RWPE2 (cell line): ENCODE results near the gene PYDC2.

Experiments used
- ATAC-seq: fragments of 200-7000 bp; cut with Tn5 transposase; 3 replicates; pipeline ENCODE4 v1.9.1; 2021; ENCODE audit warnings: low read depth
- DNase-seq: peaks from one replicate; pipeline ENCODE4 v3.0.0-alpha.2; 2020; ENCODE audit warnings: low spot score
- H3K27ac ChIP-seq: fragments of 450-650 bp; 2 replicates; pipeline ENCODE4 v1.5.1; 2017; ENCODE audit warnings: mild to moderate bottlenecking; ENCODE audit not compliant: poor library complexity, severe bottlenecking
- H3K27me3 ChIP-seq: fragments of 250-450 bp; sonication (Bioruptor Pico); 2 replicates; pipeline ENCODE4 v1.5.1; 2021; ENCODE audit warnings: mild to moderate bottlenecking, moderate library complexity; ENCODE audit not compliant: insufficient read depth, poor library complexity, severe bottlenecking
- H3K36me3 ChIP-seq: fragments of 250-450 bp; sonication (Bioruptor Pico); 2 replicates; pipeline ENCODE4 v1.5.1; 2020; ENCODE audit warnings: low read depth, mild to moderate bottlenecking, moderate library complexity
- H3K4me1 ChIP-seq: fragments of 250-450 bp; sonication (Bioruptor Pico); 2 replicates; pipeline ENCODE4 v1.5.1; 2021; ENCODE audit warnings: mild to moderate bottlenecking, moderate library complexity; ENCODE audit not compliant: insufficient read depth, poor library complexity, severe bottlenecking
- H3K4me3 ChIP-seq: fragments of 250-450 bp; sonication (Bioruptor Pico); 2 replicates; pipeline ENCODE4 v1.5.1; 2021; ENCODE audit warnings: mild to moderate bottlenecking, moderate library complexity; ENCODE audit not compliant: severe bottlenecking
- H3K9me3 ChIP-seq: fragments of 250-450 bp; sonication (Bioruptor Pico); 2 replicates; pipeline ENCODE4 v1.5.1; 2021; ENCODE audit warnings: mild to moderate bottlenecking, moderate library complexity; ENCODE audit not compliant: severe bottlenecking
- TF ChIP-seq, protein P1 (sequence below): fragments of 450-650 bp; IDR thresholded peaks from one replicate; pipeline ENCODE4 v1.5.1; 2017; ENCODE audit warnings: mild to moderate bottlenecking, moderate library complexity; ENCODE audit not compliant: poor library complexity, severe bottlenecking

Gene PYDC2

DNA sequence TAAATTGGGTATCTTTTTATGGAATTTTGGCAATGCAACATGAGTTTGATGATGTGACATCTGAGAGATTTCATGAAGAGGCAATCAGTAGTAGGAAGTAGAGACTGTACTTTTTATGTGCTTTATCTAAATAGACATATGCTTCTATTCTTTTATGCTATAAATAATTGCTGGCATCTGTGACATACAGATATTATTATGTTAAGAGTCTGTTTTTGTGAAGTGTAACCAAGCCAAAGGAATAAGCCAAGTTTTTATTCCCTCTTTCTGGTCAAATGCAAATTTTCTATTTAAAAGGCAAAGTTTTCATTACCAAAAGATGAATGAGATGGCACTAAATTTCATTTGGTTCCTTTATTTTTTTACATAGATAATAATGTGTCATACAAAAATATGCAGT lies 32.4 kb downstream of the PYDC2 start:
- Histone ChIP-seq H3K27ac (no peak overlapping the region), H3K4me3 (no peak overlapping the region), H3K36me3 (no peaks in the 10 kb centered on the region), H3K9me3 (no peaks in the 10 kb centered on the region), H3K4me1 (peaks cover 8% of the 10 kb centered on the region), H3K27me3 (no peaks in the 10 kb centered on the region)
- TF ChIP-seq, protein P1, sequence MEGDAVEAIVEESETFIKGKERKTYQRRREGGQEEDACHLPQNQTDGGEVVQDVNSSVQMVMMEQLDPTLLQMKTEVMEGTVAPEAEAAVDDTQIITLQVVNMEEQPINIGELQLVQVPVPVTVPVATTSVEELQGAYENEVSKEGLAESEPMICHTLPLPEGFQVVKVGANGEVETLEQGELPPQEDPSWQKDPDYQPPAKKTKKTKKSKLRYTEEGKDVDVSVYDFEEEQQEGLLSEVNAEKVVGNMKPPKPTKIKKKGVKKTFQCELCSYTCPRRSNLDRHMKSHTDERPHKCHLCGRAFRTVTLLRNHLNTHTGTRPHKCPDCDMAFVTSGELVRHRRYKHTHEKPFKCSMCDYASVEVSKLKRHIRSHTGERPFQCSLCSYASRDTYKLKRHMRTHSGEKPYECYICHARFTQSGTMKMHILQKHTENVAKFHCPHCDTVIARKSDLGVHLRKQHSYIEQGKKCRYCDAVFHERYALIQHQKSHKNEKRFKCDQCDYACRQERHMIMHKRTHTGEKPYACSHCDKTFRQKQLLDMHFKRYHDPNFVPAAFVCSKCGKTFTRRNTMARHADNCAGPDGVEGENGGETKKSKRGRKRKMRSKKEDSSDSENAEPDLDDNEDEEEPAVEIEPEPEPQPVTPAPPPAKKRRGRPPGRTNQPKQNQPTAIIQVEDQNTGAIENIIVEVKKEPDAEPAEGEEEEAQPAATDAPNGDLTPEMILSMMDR = no peak
- DNase-seq (no peak), ATAC-seq (no peak)

DNA sequence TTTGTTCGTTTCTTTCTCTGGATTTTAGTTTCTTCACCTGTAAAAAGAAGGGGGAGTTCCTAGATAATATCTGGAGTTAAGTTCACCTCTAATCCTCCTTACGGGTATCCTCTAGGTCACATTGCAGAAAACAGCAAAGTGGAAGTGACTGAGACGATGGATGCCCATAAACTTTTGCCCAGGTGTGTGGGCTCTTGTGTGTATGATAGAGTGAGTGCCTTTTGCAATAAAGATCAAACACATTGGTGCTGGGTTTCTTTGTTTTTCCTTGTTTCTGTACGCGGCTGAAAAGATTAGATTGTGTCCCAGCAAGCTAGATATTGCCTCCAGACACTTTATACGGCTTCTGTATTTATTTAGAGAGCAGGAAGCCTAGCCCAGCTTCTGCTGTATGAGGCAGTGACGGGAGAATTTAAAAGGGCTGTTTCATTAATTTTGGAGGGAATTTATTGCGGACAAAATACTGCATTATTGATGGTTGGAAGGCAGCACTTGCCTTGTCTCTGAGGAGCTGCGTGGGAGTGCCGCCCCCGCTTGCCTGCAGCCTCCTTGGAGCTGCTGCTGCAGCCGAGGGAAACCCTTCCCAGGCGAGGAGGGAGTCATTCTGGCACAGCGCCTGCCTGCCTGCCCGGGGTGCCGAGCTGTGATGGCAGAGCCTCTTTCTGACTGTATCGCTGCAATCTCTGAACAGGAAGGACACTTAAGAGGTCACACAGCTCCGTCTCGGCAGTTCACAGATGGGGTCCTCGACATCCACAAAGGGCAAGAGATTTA lies 38.5 kb downstream of the PYDC2 start:
- no peaks in the 10 kb centered on the region for H3K4me1 ChIP-seq
- H3K27me3 ChIP-seq = no peaks in the 10 kb centered on the region
- DNase-seq = no peak
- no peaks in the 10 kb centered on the region for H3K36me3 ChIP-seq
- H3K27ac ChIP-seq = no peak overlapping the region
- peak; percentile 83 for ATAC-seq
- TF ChIP-seq, protein P1 = no peak
- H3K4me3 ChIP-seq = no peak overlapping the region
- no peaks in the 10 kb centered on the region for H3K9me3 ChIP-seq

DNA sequence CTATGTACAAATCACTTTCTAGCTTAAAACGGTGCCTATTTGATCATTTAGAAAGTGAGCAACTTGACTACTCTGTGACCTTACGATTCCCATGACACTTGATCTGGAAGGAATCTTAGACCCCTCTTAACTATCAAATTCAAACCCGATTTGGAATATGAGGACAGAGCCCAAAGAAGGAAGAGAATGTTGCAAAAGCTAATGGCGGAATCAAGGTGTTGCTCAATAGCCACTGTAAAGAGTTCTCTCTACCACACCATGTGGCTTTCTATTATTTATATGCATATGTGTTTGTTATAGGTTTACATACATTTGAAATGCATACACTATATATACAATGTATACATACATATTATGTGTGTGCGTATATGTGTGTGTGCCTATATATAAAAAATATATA lies 39.9 kb downstream of the PYDC2 start:
- TF ChIP-seq, protein P1 = no peak
- no peak for ATAC-seq

DNA sequence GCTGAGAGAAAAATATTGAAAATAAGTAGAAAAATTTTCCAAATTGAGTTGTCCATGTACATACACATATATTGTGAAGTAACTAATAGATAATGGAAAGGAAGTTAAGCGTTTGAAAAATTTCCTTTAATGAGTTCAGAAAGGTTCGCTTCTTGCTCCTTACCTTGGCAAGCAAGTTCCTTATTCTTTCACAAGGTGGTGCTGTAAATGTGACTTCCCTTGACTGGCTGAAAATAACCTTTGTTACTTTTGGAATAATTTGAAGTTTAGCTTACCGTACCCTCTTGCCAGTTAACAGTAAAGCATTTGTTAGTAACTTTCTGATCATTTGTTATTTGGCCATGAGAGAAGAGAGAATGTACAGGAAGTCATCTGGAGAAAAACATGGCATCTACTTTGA lies 41.6 kb downstream of the PYDC2 start:
- H3K27me3 ChIP-seq = no peaks in the 10 kb centered on the region
- H3K4me3 ChIP-seq = no peak overlapping the region
- H3K9me3 ChIP-seq = no peaks in the 10 kb centered on the region
- TF ChIP-seq, protein P1 = peak; percentile 49
- DNase-seq (no peak), ATAC-seq (no peak)
- no peaks in the 10 kb centered on the region for H3K36me3 ChIP-seq
- H3K4me1 ChIP-seq = no peaks in the 10 kb centered on the region
- no peak overlapping the region for H3K27ac ChIP-seq

More for the DNA sequence above, 39.9 kb downstream of the PYDC2 start:
- Histone ChIP-seq H3K36me3 (no peaks in the 10 kb centered on the region), H3K27ac (no peak overlapping the region), H3K4me1 (no peaks in the 10 kb centered on the region), H3K27me3 (no peaks in the 10 kb centered on the region), H3K9me3 (no peaks in the 10 kb centered on the region), H3K4me3 (no peak overlapping the region)
- no peak for DNase-seq

DNA sequence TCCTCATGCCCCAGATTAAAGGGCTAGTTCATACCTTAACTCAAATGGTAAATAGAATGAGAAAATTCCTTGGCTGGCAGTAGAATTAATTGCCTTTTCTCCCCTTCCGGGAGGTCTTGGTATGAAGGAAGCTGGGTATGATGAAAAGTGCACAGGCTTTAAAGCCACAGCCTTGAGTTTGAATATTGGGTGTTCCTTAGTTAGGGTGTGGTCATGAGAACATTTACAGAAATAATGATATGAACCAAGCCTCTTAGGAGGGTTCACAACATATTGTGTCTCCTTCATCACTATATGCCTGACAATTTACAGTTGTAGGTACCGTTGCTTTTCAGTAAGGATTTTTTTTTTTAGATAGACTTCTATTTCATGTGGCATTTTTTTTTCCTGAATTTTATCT lies 48.1 kb downstream of the PYDC2 start:
- ATAC-seq (no peak), DNase-seq (no peak)
- H3K4me3 ChIP-seq = no peak overlapping the region
- H3K36me3 ChIP-seq = no peaks in the 10 kb centered on the region
- no peaks in the 10 kb centered on the region for H3K4me1 ChIP-seq
- TF ChIP-seq, protein P1 = no peak
- H3K9me3 ChIP-seq = no peaks in the 10 kb centered on the region
- no peaks in the 10 kb centered on the region for H3K27me3 ChIP-seq
- no peak overlapping the region for H3K27ac ChIP-seq
